Natural killer cell (primary cell): ENCODE measurements around the gene DOCK1. TPM values are rescaled to one million over a fixed set of nuclear protein-coding genes. Genes with fewer than 3 reads are reported as not detected.

Experiments used
- ATAC-seq, 3 donors: fragments of 150-1000 bp in 2 of 3; fragments of 200-7000 bp in 1 of 3; cut with Tn5 transposase; 1 replicate in 1 of 3; 2 replicates in 2 of 3; pipeline ENCODE4 v1.10.0; 2021; ENCODE audit warnings: mild to moderate bottlenecking in 2 of 3, moderate library complexity in 2 of 3
- DNase-seq, 2 donors: peaks; one replicate each; pipeline versions ENCODE4 v3.0.0 to v3.0.0-alpha.2; 2013 to 2021; ENCODE audit warnings: mixed read lengths in 1 of 2
- H3K27ac ChIP-seq: one replicate; pipeline ENCODE4 v1.5.1; 2013; ENCODE audit warnings: mild to moderate bottlenecking, low read length
- H3K27me3 ChIP-seq: one replicate; pipeline ENCODE4 v1.6.1; 2013; ENCODE audit warnings: low read length; ENCODE audit not compliant: control insufficient read depth, insufficient read depth
- H3K36me3 ChIP-seq: one replicate; pipeline ENCODE4 v1.6.1; 2013; ENCODE audit warnings: low read length; ENCODE audit not compliant: control insufficient read depth, insufficient read depth
- H3K4me1 ChIP-seq: one replicate; pipeline ENCODE4 v1.6.1; 2013; ENCODE audit warnings: low read length; ENCODE audit not compliant: control insufficient read depth, insufficient read depth
- H3K4me3 ChIP-seq: one replicate; pipeline ENCODE4 v1.5.1; 2013; ENCODE audit warnings: low read length
- H3K9me3 ChIP-seq: one replicate; pipeline ENCODE4 v1.6.1; 2013; ENCODE audit warnings: low read length; ENCODE audit not compliant: control insufficient read depth, insufficient read depth
- H3K27ac Mint-ChIP-seq, 2 donors: one replicate each; pipeline ENCODE4 v1.8.0; 2022; ENCODE audit warnings: mild to moderate bottlenecking in 2 of 2, mixed read lengths in 2 of 2, moderate library complexity in 1 of 2
- H3K27me3 Mint-ChIP-seq, 2 donors: one replicate each; pipeline ENCODE4 v1.8.0; 2022; ENCODE audit warnings: low read depth in 2 of 2, mixed read lengths in 2 of 2
- H3K36me3 Mint-ChIP-seq: one replicate; pipeline ENCODE4 v1.8.0; 2022; ENCODE audit warnings: mixed read lengths
- H3K4me1 Mint-ChIP-seq, 2 donors: one replicate each; pipeline ENCODE4 v1.8.0; 2022; ENCODE audit warnings: mixed read lengths in 2 of 2
- H3K4me3 Mint-ChIP-seq: one replicate; pipeline ENCODE4 v1.8.0; 2022; ENCODE audit warnings: mild to moderate bottlenecking, moderate library complexity, mixed read lengths
- H3K9me3 Mint-ChIP-seq, 2 donors: one replicate each; pipeline ENCODE4 v1.8.0; 2022; ENCODE audit warnings: mixed read lengths in 2 of 2
- WGBS: methylation state at CpG from one replicate; pipeline ENCODE4 v1.1.7; 2013; ENCODE audit warnings: missing lambda C conversion rate; ENCODE audit not compliant: insufficient coverage; 5-methylcytosine and 5-hydroxymethylcytosine counted together
- intact Hi-C: fragments of 100-400 bp; cut with micrococcal nuclease; formaldehyde crosslinking; loops from one replicate; pipeline ENCODE4 v1.14.2; 2022
- total RNA-seq, 4 donors: library from RNA; stranded (reverse); fragments of 120-200 nt in 1 of 4; gene quantifications; one replicate each; pipeline versions ENCODE4 v1.2.3 to v1.2.4, GENCODE V29; 2013 to 2022
- TF ChIP-seq, protein P1 (sequence below): fragments of 200-600 bp; IDR thresholded peaks from one replicate; pipeline ENCODE4 v1.8.0; 2022; ENCODE audit warnings: antibody characterized with exemption

Gene DOCK1
- total RNA-seq, 3 donors from 2014 or later (not counting 1 experiment from before 2014, with no cell fraction given): 0.07 to 0.12 (median 0.08) TPM

DNA sequence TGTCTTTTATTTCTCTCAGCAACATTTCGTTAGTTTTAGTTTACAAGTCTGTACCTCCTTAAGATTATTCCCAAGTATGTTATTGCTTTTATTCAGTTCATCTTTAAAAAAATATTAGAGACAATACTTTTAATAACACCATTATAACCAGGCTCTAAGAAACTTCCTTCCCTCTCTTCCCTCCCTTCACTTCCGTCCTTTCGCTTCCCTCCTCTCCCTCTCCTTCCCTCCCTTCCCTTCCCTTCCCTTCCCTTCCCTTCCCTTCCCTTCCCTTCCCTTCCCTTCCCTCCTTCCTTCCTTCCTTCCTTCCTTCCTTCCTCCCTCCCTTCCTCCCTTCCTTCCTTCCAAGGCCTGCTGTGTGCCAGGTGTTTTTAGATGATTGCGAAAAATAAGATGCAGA, 58.1 kb downstream of the DOCK1 start:
- Histone ChIP-seq H3K9me3 (no peaks in the 10 kb centered on the region), H3K4me1 (peaks cover 3% of the 10 kb centered on the region), H3K27me3 (no peaks in the 10 kb centered on the region), H3K27ac (no peak overlapping the region), H3K36me3 (no peaks in the 10 kb centered on the region), H3K4me3 (no peak overlapping the region)
- no peak overlapping the region for H3K4me3 Mint-ChIP-seq
- peaks cover 3 to 9% of the 10 kb centered on the region in 2 donors for H3K27me3 Mint-ChIP-seq
- no peaks in the 10 kb centered on the region for H3K36me3 Mint-ChIP-seq
- TF ChIP-seq, protein P1, sequence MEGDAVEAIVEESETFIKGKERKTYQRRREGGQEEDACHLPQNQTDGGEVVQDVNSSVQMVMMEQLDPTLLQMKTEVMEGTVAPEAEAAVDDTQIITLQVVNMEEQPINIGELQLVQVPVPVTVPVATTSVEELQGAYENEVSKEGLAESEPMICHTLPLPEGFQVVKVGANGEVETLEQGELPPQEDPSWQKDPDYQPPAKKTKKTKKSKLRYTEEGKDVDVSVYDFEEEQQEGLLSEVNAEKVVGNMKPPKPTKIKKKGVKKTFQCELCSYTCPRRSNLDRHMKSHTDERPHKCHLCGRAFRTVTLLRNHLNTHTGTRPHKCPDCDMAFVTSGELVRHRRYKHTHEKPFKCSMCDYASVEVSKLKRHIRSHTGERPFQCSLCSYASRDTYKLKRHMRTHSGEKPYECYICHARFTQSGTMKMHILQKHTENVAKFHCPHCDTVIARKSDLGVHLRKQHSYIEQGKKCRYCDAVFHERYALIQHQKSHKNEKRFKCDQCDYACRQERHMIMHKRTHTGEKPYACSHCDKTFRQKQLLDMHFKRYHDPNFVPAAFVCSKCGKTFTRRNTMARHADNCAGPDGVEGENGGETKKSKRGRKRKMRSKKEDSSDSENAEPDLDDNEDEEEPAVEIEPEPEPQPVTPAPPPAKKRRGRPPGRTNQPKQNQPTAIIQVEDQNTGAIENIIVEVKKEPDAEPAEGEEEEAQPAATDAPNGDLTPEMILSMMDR: no peak
- intact Hi-C loops: no loop called here
- peaks cover 5% of the 10 kb centered on the region in 2 donors for H3K4me1 Mint-ChIP-seq
- no peaks in the 10 kb centered on the region for H3K9me3 Mint-ChIP-seq
- H3K27ac Mint-ChIP-seq: no peak overlapping the region
- WGBS: 92% methylated on average over 4 of the region's 4 CpGs
- DNase-seq (no peak), ATAC-seq (no peak)

DNA sequence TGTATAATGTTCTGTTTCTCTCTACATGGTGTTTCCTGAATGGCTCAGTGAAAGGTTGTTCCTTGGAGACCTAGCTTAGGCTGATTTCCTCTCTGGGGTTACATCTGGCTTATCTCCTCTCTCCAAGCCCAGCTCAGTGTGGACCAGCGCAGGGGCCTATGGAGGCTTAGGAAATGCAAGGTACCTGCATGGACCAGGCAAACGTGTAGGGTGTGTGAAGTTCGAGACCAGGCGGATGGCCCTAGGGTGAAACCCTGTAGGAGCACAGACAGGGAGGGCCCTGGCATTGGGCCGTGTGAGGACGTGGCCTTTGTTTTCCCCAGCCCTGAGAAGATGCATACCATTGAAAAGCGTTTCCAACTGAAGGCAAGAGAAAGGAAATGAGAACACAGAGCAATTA, 59.0 kb downstream of the DOCK1 start:
- H3K36me3 Mint-ChIP-seq: no peaks in the 10 kb centered on the region
- no peak overlapping the region for H3K27ac ChIP-seq
- H3K27me3 Mint-ChIP-seq: peaks cover under 1 to 3% of the 10 kb centered on the region in 2 donors
- no peaks in the 10 kb centered on the region for H3K9me3 ChIP-seq
- TF ChIP-seq, protein P1: no peak
- no peak overlapping the region for H3K27ac Mint-ChIP-seq
- peaks cover 3% of the 10 kb centered on the region for H3K4me1 ChIP-seq
- H3K4me3 Mint-ChIP-seq: no peak overlapping the region
- ATAC-seq (no peak), DNase-seq (no peak)
- H3K4me3 ChIP-seq: no peak overlapping the region
- peaks cover 5% of the 10 kb centered on the region in 2 donors for H3K4me1 Mint-ChIP-seq
- WGBS: 65% methylated on average over 7 of the region's 7 CpGs
- intact Hi-C loops: no loop called here
- H3K9me3 Mint-ChIP-seq: no peaks in the 10 kb centered on the region
- H3K27me3 ChIP-seq: no peaks in the 10 kb centered on the region
- H3K36me3 ChIP-seq: no peaks in the 10 kb centered on the region

DNA sequence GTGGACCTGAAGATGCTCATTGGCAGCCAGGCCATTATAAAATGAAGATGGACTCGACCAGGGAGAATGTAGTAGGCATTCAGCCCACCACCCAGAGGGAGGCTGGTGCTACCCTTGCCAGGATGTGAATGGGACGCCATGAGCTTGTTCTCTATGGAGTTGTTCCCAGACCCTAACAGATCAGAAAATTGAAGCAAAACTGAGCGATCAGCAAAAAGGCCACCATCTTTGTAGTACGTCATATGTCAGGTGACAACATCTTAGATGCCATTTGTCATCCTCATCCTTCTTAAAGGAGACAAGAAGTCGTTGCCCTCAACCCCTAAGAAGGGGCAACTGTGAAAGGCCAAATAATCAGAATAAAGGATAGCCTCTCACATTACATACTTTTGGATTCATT, 61.7 kb downstream of the DOCK1 start:
- H3K4me3 Mint-ChIP-seq: no peak overlapping the region
- Histone ChIP-seq H3K4me3 (no peak overlapping the region), H3K27me3 (no peaks in the 10 kb centered on the region), H3K9me3 (no peaks in the 10 kb centered on the region), H3K27ac (no peak overlapping the region), H3K4me1 (no peaks in the 10 kb centered on the region), H3K36me3 (no peaks in the 10 kb centered on the region)
- no peaks in the 10 kb centered on the region for H3K36me3 Mint-ChIP-seq
- TF ChIP-seq, protein P1: no peak
- no peak overlapping the region for H3K27ac Mint-ChIP-seq
- no peaks in the 10 kb centered on the region for H3K4me1 Mint-ChIP-seq
- intact Hi-C loops: no loop called here
- H3K27me3 Mint-ChIP-seq: peaks cover 0 to 3% of the 10 kb centered on the region in 2 donors
- 88% methylated on average over 5 of the region's 5 CpGs for WGBS
- H3K9me3 Mint-ChIP-seq: no peaks in the 10 kb centered on the region
- ATAC-seq: no peak
- no peak for DNase-seq

DNA sequence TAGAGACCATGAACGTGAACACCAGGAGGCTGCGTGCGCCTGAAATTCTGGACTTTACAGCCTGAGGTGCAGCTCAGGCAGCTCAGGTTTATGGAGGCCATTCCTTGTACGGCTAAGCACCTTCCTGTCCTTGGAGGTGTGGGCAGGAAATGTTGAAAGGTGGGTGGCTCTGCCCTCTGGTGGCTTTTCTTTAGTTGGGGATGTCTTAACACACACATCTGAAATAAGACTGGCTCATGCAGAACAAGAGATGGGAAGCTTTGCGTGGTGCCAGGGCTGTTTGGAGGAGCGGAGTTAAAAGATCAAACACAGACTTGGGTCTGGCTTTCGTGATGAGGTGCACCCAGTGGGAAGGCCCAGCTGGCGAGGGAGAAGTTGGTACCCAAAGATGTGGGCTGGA, 64.1 kb downstream of the DOCK1 start:
- no peaks in the 10 kb centered on the region for H3K27me3 ChIP-seq
- no peaks in the 10 kb centered on the region for H3K4me1 Mint-ChIP-seq
- DNase-seq (no peak), ATAC-seq (no peak)
- no peak overlapping the region for H3K4me3 ChIP-seq
- H3K4me1 ChIP-seq: no peaks in the 10 kb centered on the region
- no peaks in the 10 kb centered on the region for H3K36me3 ChIP-seq
- no peaks in the 10 kb centered on the region for H3K9me3 ChIP-seq
- H3K4me3 Mint-ChIP-seq: no peak overlapping the region
- H3K27ac Mint-ChIP-seq: no peak overlapping the region
- intact Hi-C loops: no loop called here
- 77% methylated on average over 8 of the region's 8 CpGs for WGBS
- TF ChIP-seq, protein P1: no peak
- no peaks in the 10 kb centered on the region for H3K9me3 Mint-ChIP-seq
- H3K27me3 Mint-ChIP-seq: peaks cover 0 to 3% of the 10 kb centered on the region in 2 donors
- no peak overlapping the region for H3K27ac ChIP-seq
- H3K36me3 Mint-ChIP-seq: no peaks in the 10 kb centered on the region
